GM12878 (cell line): ENCODE measurements around the gene NT5C3B.

ENCODE experiments used
- ETV6 ChIP-seq, 2 experiments: fragments of 450-650 bp in 1 of 2; IDR thresholded peaks in 1 of 2; conservative IDR thresholded peaks in 1 of 2; 2 replicates each; pipeline ENCODE4 v1.6.1; 2014; ENCODE audit warnings: antibody characterized with exemption in 1 of 2, borderline replicate concordance in 1 of 2, low read depth in 1 of 2, mild to moderate bottlenecking in 1 of 2, moderate library complexity in 1 of 2
- TAF1 ChIP-seq: IDR thresholded peaks from 2 replicates; pipeline ENCODE4 v1.6.1; 2011; ENCODE audit warnings: mild to moderate bottlenecking, low read depth, low read length, borderline replicate concordance

DNA sequence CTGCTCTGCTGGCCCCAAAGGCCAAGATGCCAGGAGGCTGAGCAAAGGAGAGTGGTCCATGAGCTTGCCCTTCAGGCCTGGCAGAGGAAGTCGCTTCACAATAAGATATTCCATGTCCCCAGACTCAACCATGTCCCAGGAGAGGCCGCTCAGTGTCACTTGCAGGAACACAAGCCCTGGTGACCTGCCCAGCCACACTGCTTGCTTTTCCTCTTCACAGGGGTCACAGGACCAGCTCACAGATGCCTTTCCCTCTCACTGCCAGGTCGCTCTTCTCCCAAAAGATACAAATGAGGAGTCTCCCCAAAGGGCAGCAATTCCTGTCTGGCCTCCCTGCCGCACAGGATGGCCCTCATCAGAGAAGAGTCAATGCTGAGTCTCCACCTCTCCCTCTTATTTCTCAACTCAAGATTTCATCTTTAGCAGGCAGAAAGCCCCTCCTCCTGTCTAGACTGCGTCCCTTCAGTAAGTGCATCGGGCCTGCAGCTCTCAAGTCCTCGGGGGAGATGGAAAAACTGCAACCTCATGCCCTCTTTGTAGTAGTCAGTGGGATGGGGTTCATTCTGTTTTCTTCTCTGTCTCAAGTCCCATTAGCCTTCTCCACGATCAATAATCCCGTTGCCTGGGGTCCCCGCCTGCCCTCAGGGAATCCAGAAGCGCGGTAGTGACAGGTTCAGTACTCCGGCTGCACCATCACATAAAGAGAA is 54.5 kb downstream of the NT5C3B start:
- no peak for TF ChIP-seq TAF1
- TF ChIP-seq ETV6 (conservative IDR thresholded peaks at IDR 0.05 in 1 of 2, IDR thresholded peaks at IDR 0.05 in 1 of 2; ENCODE audit: borderline replicate concordance in 1 of 2, low read depth in 1 of 2) = no peak
